Mesodermal cell (in vitro differentiated cells): ENCODE measurements around the gene TAPT1.
"Not testable (repeated sequence)": the region's sequence is repeated elsewhere in the genome, so short reads cannot be mapped to it uniquely, and the experiment has no call there.

Source experiments
- H3K27ac ChIP-seq: 2 replicates; pipeline ENCODE4 v1.7.0; 2013; ENCODE audit warnings: mild to moderate bottlenecking, low read depth, low read length, moderate library complexity; ENCODE audit not compliant: severe bottlenecking
- H3K36me3 ChIP-seq: 2 replicates; pipeline ENCODE4 v1.7.1; 2013; ENCODE audit warnings: mild to moderate bottlenecking, low read length, moderate library complexity; ENCODE audit not compliant: control insufficient read depth, insufficient read depth
- H3K4me1 ChIP-seq: one replicate; pipeline ENCODE4 v1.7.1; 2013; ENCODE audit warnings: mild to moderate bottlenecking, low read length; ENCODE audit not compliant: insufficient read depth, control insufficient read depth, poor library complexity, severe bottlenecking
- H3K4me3 ChIP-seq: 2 replicates; pipeline ENCODE4 v1.7.0; 2013; ENCODE audit warnings: low read length, control low read depth, mild to moderate bottlenecking; ENCODE audit not compliant: insufficient read depth, poor library complexity, severe bottlenecking; ENCODE audit errors: extremely low read depth
- H3K9me3 ChIP-seq: 2 replicates; pipeline ENCODE4 v1.7.1; 2013; ENCODE audit warnings: mild to moderate bottlenecking, low read length, moderate library complexity; ENCODE audit not compliant: control insufficient read depth
- WGBS, 2 experiments: methylation state at CpG; one replicate each; pipeline ENCODE4 v1.1.5; 2013; ENCODE audit warnings: missing lambda C conversion rate in 2 of 2; ENCODE audit not compliant: insufficient coverage in 2 of 2; 5-methylcytosine and 5-hydroxymethylcytosine counted together

TAPT1 gene

DNA sequence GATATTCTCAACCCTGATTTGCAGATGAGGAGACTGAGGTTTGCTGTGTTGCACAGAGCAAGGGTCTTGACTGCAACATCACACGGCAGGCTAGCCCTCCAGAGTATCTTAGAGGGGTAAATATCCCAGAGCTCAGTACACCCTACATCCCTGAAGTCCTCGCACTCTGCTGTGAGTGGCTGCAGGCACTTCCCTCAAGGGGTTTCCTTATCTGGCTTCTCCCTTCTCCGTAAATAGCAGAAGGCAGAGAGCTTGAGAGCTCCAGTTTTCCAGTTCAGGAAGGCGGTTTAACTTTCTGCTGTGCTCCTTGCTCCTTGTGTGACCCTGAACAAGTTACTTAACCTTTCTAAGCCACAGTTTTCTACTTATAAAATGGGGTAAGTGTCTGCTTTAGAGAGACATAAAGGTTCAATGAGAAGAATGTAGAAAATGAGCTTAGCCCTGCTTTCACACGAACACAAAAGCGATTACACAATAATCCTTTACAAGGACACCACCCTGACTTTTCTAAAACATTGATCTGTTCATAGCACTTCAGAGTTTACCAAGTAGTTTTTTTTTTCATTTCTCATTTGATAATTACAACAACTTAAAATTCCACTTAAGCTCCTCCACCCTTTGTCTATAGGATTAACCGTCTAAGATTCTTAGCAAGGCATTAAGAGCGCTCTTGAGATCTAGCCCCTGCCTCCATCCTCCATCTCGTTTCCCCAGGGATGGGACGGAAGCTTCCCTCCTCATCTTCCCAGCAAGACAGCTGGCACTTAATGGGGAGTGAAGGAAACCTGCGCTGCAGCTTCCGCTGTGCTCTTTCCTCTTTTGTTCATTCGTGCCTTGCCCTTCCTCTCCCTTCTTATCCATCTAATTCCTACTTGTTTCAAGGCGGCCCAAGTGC, 68.4 kb downstream of the TAPT1 start:
- Histone ChIP-seq H3K27ac (no peak overlapping the region), H3K36me3 (peaks cover 4% of the 10 kb centered on the region), H3K4me1 (peaks cover 6% of the 10 kb centered on the region), H3K4me3 (no peak overlapping the region), H3K9me3 (no peaks in the 10 kb centered on the region)
- 73 to 82% methylated on average over 10 to 14 of the region's 14 CpGs for WGBS, 2 experiments

DNA sequence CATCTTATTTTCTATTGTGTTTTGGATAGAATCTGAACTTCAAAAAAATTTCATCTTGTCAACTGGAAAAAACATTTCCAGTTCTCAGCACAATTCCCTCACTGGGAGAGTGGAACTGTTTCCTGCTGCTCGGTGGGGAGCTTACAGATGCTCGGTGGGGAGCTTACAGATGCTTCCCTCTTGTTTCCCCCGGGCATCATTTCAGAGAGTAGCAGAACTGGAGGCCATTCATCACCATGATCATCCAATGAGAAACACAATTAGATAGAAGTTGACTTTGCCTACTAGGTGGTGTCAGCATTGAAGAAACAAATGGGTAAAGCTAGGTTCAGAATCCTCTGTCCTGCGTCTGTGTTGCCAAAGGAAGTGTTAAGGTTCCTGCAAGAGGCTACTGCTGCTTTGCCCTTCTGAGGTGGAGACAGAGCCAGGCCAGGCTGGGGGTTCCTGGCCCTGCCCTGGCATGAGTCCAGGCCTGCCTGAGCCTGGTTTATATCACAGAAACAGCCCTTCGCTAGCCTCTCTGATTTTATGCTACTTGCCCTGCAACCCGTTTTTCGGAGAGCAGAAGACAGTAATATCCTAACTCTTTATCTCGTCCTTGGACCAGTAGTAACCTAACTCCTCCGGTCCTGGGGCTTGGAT, 70.6 kb downstream of the TAPT1 start:
- H3K4me3 ChIP-seq, result no peak overlapping the region
- peaks cover 6% of the 10 kb centered on the region for H3K4me1 ChIP-seq
- H3K36me3 ChIP-seq, result peaks cover 4% of the 10 kb centered on the region
- WGBS, 2 experiments, result 86 to 89% methylated on average over 7 of the region's 9 CpGs
- H3K9me3 ChIP-seq, result no peaks in the 10 kb centered on the region
- H3K27ac ChIP-seq, result no peak overlapping the region

DNA sequence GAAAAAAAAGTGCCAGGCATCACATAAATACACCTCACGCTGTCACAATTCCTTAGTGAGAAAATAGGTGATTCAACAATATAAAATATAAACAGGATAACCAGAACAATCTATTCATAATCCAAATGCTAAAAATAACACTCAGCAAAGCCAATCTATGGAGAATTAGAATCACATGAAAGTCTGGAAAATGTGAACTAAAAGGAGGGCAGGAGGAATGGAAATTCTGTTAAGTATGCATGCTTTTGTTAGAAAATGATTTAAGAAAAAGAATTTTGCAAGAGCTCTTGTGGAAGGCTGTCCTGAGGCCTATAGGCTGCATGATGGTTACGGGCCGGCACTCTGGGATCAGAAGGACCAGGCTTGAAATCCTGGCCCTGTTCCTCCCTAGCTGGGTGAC, 71.8 kb downstream of the TAPT1 start:
- 83 to 93% methylated on average over 2 of the region's 3 CpGs for WGBS, 2 experiments
- H3K27ac ChIP-seq, result no peak overlapping the region
- no peaks in the 10 kb centered on the region for H3K36me3 ChIP-seq
- no peak overlapping the region for H3K4me3 ChIP-seq
- H3K4me1 ChIP-seq, result peaks cover 6% of the 10 kb centered on the region
- H3K9me3 ChIP-seq, result no peaks in the 10 kb centered on the region

DNA sequence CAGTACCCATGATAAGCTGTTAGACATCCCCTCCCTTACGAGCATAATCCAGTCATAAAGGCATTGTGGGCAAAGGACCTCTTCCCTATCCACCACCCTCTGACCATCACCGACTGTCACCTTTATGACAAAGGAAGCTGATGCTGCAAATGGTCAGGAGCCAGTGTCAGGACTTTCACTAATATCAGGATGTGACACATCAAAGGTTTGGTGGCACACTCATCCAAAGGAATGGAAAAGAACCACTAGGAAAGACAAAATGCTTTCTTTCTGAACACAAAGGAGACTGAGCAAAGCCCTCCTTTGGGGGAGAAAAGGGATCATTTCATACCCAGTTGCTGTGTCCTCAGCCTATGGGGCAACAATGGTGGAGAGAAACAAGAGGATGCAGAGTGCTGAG, 75.6 kb downstream of the TAPT1 start:
- Histone ChIP-seq H3K27ac (no peak overlapping the region), H3K4me3 (no peak overlapping the region), H3K9me3 (peaks cover 4% of the 10 kb centered on the region), H3K4me1 (no peaks in the 10 kb centered on the region), H3K36me3 (no peaks in the 10 kb centered on the region)
- WGBS, 2 experiments, result 90% methylated on average over 2 of the region's 2 CpGs; no CpG with 5 or more reads in 1 of the 2 experiments

GRCh38 chr4:16144913-16145312, 81.4 kb downstream of the TAPT1 start:
- not testable (repeated sequence) for H3K4me3 ChIP-seq, H3K27ac ChIP-seq, H3K36me3 ChIP-seq, H3K4me1 ChIP-seq
- WGBS, 2 experiments, result 72 to 87% methylated on average over 3 to 5 of the region's 9 CpGs
- peaks cover 27% of the 10 kb centered on the region for H3K9me3 ChIP-seq

GRCh38 chr4:16142598-16143310, 83.5 kb downstream of the TAPT1 start:
- Histone ChIP-seq H3K4me3 (no peak overlapping the region), H3K36me3 (no peaks in the 10 kb centered on the region), H3K9me3 (peaks cover 27% of the 10 kb centered on the region), H3K4me1 (no peaks in the 10 kb centered on the region), H3K27ac (no peak overlapping the region)
- 87% methylated on average over 4 of the region's 5 CpGs; no CpG with 5 or more reads in 1 of the 2 experiments for WGBS, 2 experiments

DNA sequence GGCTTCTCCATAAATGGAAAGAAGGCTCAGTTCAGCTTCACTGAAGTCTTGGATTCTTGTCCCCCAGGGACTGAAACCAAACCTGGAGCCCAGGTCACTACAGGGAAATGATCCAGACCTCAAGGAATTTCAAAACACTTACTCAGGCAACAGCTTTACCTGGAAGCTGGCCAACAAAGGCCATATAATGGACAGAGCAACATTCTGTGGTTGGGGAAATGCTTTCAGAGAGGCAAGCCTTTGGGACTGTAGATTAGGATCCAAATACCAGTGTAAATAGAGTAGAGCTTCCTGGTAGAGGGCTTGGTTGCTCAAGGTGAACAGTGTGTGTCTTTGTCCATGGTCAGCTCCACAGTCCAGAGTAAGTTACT, 85.4 kb downstream of the TAPT1 start:
- H3K9me3 ChIP-seq, result peaks cover 25% of the 10 kb centered on the region
- H3K27ac ChIP-seq, result no peak overlapping the region
- H3K4me3 ChIP-seq, result no peak overlapping the region
- no peaks in the 10 kb centered on the region for H3K4me1 ChIP-seq
- no peaks in the 10 kb centered on the region for H3K36me3 ChIP-seq

- H3K36me3 ChIP-seq, result no peaks in the 10 kb centered on the region
- no peaks in the 10 kb centered on the region for H3K4me1 ChIP-seq
- WGBS, 2 experiments, result 79 to 100% methylated on average over 1 to 2 of the region's 4 CpGs
- no peak overlapping the region for H3K4me3 ChIP-seq
- H3K27ac ChIP-seq, result no peak overlapping the region
- H3K9me3 ChIP-seq, result peaks cover 22% of the 10 kb centered on the region
Observed at GRCh38 chr4:16140231-16140878, 85.9 kb downstream of the TAPT1 start.

- Histone ChIP-seq H3K9me3 (peaks cover 15% of the 10 kb centered on the region), H3K36me3 (no peaks in the 10 kb centered on the region), H3K4me1 (no peaks in the 10 kb centered on the region), H3K27ac (no peak overlapping the region), H3K4me3 (no peak overlapping the region)
- 87 to 96% methylated on average over 5 of the region's 8 CpGs for WGBS, 2 experiments
Observed at GRCh38 chr4:16139066-16139945, 87.0 kb downstream of the TAPT1 start.

- Histone ChIP-seq H3K4me1 (no peaks in the 10 kb centered on the region), H3K36me3 (no peaks in the 10 kb centered on the region), H3K9me3 (peaks cover 10% of the 10 kb centered on the region), H3K4me3 (no peak overlapping the region), H3K27ac (no peak overlapping the region)
- WGBS, 2 experiments, result 83 to 90% methylated on average over 2 to 5 of the region's 5 CpGs
Observed at GRCh38 chr4:16136827-16137226, 89.4 kb downstream of the TAPT1 start.
